Measurements from ENCODE around the gene SLC7A6.

The SLC7A6 gene

GRCh38 chr16:68306633-68307032, 42.3 kb downstream of the SLC7A6 start:
- DNase-seq (no peak), ATAC-seq (replicated peaks) (no peak)
- Mint-ChIP-seq H3K4me3 (no peak overlapping the region), H3K9me3 (no peaks in the 10 kb centered on the region), H3K27ac (no peak overlapping the region), H3K27me3 (no peaks in the 10 kb centered on the region), H3K36me3 (peaks cover 36 to 39% of the 10 kb centered on the region in 2 donors), H3K4me1 (peaks cover 13 to 46% of the 10 kb centered on the region in 2 donors)

- H3K9me3 Mint-ChIP-seq: no peaks in the 10 kb centered on the region
Measured at GRCh38 chr16:68309799-68310198, 45.5 kb downstream of the SLC7A6 start.

GRCh38 chr16:68310437-68310773, 46.1 kb downstream of the SLC7A6 start:
- peak overlapping the region; percentile 97 for H3K27ac Mint-ChIP-seq
- no peaks in the 10 kb centered on the region for H3K9me3 Mint-ChIP-seq
- H3K4me3 Mint-ChIP-seq: peak overlapping the region; percentile 98 to 99
- no peak for ATAC-seq (replicated peaks)
- peaks cover 24% of the 10 kb centered on the region in 2 donors for H3K36me3 Mint-ChIP-seq
- no peaks in the 10 kb centered on the region for H3K27me3 Mint-ChIP-seq
- peaks cover 17 to 39% of the 10 kb centered on the region in 2 donors for H3K4me1 Mint-ChIP-seq
- no peak for DNase-seq

More at GRCh38 chr16:68309799-68310198, 45.5 kb downstream of the SLC7A6 start:
- Mint-ChIP-seq H3K36me3 (peaks cover 21 to 25% of the 10 kb centered on the region in 2 donors), H3K27me3 (no peaks in the 10 kb centered on the region), H3K4me3 (peak overlapping the region; percentile 98 to 99), H3K4me1 (peaks cover 20 to 45% of the 10 kb centered on the region in 2 donors), H3K27ac (peak overlapping the region; percentile 97)
- ATAC-seq (replicated peaks) (no peak), DNase-seq (no peak)

GRCh38 chr16:68310774-68311511, 46.6 kb downstream of the SLC7A6 start, which contains the start of the genes PRMT7 and SLC7A6OS:
TSS of gene PRMT7 (plus strand) at chr16:68311019. CDS start at chr16:68315980, 4,961 bp downstream.
TSS of gene SLC7A6OS (minus strand) at chr16:68310946. CDS start at chr16:68310926, 20 bp downstream.
- peaks cover 17 to 34% of the 10 kb centered on the region in 2 donors for H3K4me1 Mint-ChIP-seq
- peaks cover 24 to 29% of the 10 kb centered on the region in 2 donors for H3K36me3 Mint-ChIP-seq
- peak; percentile 99 to 100 for ATAC-seq (replicated peaks)
- peak; percentile 87 for DNase-seq
- no peaks in the 10 kb centered on the region for H3K9me3 Mint-ChIP-seq
- peak within 1 kb of the TSS; percentile 97 for H3K27ac Mint-ChIP-seq
- H3K4me3 Mint-ChIP-seq: peak within 1 kb of the TSS; percentile 98 to 99
- no peaks in the 10 kb centered on the region for H3K27me3 Mint-ChIP-seq

GRCh38 chr16:68313116-68313515, 48.8 kb downstream of the SLC7A6 start:
- H3K4me3 Mint-ChIP-seq: no peak overlapping the region
- no peak for DNase-seq
- no peaks in the 10 kb centered on the region for H3K9me3 Mint-ChIP-seq
- H3K27me3 Mint-ChIP-seq: no peaks in the 10 kb centered on the region
- peaks cover 17 to 34% of the 10 kb centered on the region in 2 donors for H3K4me1 Mint-ChIP-seq
- ATAC-seq (replicated peaks): no peak
- peaks cover 27 to 33% of the 10 kb centered on the region in 2 donors for H3K36me3 Mint-ChIP-seq
- H3K27ac Mint-ChIP-seq: no peak overlapping the region

GRCh38 chr16:68319185-68319908, 55.0 kb downstream of the SLC7A6 start:
- Mint-ChIP-seq H3K27ac (peak overlapping the region; percentile 86), H3K9me3 (no peaks in the 10 kb centered on the region), H3K36me3 (peaks cover 41 to 46% of the 10 kb centered on the region in 2 donors), H3K4me1 (peaks cover 13 to 15% of the 10 kb centered on the region in 2 donors), H3K4me3 (no peak overlapping the region), H3K27me3 (no peaks in the 10 kb centered on the region)
- ATAC-seq (replicated peaks) (peak; percentile 82 to 100), DNase-seq (peak; percentile 20)

- Mint-ChIP-seq H3K4me1 (peaks cover 9 to 16% of the 10 kb centered on the region in 2 donors), H3K9me3 (no peaks in the 10 kb centered on the region), H3K36me3 (peaks cover 26 to 33% of the 10 kb centered on the region in 2 donors), H3K27me3 (no peaks in the 10 kb centered on the region), H3K4me3 (no peak overlapping the region), H3K27ac (peak overlapping the region; percentile 2)
- ATAC-seq (replicated peaks): no peak
- DNase-seq: no peak
Measured at GRCh38 chr16:68324336-68324735, 60.0 kb downstream of the SLC7A6 start.

- Mint-ChIP-seq H3K27ac (no peak overlapping the region), H3K9me3 (no peaks in the 10 kb centered on the region)
- ATAC-seq (replicated peaks): no peak
Measured at GRCh38 chr16:68324780-68325357, 60.5 kb downstream of the SLC7A6 start.

GRCh38 chr16:68328151-68328859, 64.0 kb downstream of the SLC7A6 start:
- H3K36me3 Mint-ChIP-seq: peaks cover 23 to 37% of the 10 kb centered on the region in 2 donors
- H3K27ac Mint-ChIP-seq: no peak overlapping the region
- peak; percentile 71 for DNase-seq
- H3K27me3 Mint-ChIP-seq: no peaks in the 10 kb centered on the region
- ATAC-seq (replicated peaks): peak; percentile 93 to 94
- H3K9me3 Mint-ChIP-seq: no peaks in the 10 kb centered on the region
- H3K4me3 Mint-ChIP-seq: no peak overlapping the region
- H3K4me1 Mint-ChIP-seq: peaks cover 14 to 24% of the 10 kb centered on the region in 2 donors

More at GRCh38 chr16:68324780-68325357, 60.5 kb downstream of the SLC7A6 start:
- Mint-ChIP-seq H3K27me3 (no peaks in the 10 kb centered on the region), H3K4me1 (peaks cover 7 to 11% of the 10 kb centered on the region in 2 donors), H3K36me3 (peaks cover 23 to 30% of the 10 kb centered on the region in 2 donors), H3K4me3 (no peak overlapping the region)
- no peak for DNase-seq

GRCh38 chr16:68328860-68329390, 64.6 kb downstream of the SLC7A6 start:
- H3K9me3 Mint-ChIP-seq: no peaks in the 10 kb centered on the region
- DNase-seq (no peak), ATAC-seq (replicated peaks) (no peak)
- no peaks in the 10 kb centered on the region for H3K27me3 Mint-ChIP-seq
- no peak overlapping the region for H3K4me3 Mint-ChIP-seq
- H3K4me1 Mint-ChIP-seq: peaks cover 14 to 24% of the 10 kb centered on the region in 2 donors
- no peak overlapping the region for H3K27ac Mint-ChIP-seq
- peaks cover 21 to 34% of the 10 kb centered on the region in 2 donors for H3K36me3 Mint-ChIP-seq

- Mint-ChIP-seq H3K27me3 (no peaks in the 10 kb centered on the region), H3K36me3 (peaks cover 28 to 46% of the 10 kb centered on the region in 2 donors), H3K4me3 (no peak overlapping the region), H3K27ac (peak overlapping the region; percentile 70), H3K4me1 (peaks cover 14 to 24% of the 10 kb centered on the region in 2 donors), H3K9me3 (no peaks in the 10 kb centered on the region)
- DNase-seq (no peak), ATAC-seq (replicated peaks) (no peak)
Measured at GRCh38 chr16:68331879-68332410, 67.6 kb downstream of the SLC7A6 start.

GRCh38 chr16:68332411-68333121, 68.2 kb downstream of the SLC7A6 start:
- Mint-ChIP-seq H3K27me3 (no peaks in the 10 kb centered on the region), H3K4me3 (no peak overlapping the region), H3K27ac (peak overlapping the region; percentile 70), H3K4me1 (peaks cover 14 to 24% of the 10 kb centered on the region in 2 donors), H3K9me3 (no peaks in the 10 kb centered on the region), H3K36me3 (peaks cover 34 to 47% of the 10 kb centered on the region in 2 donors)
- ATAC-seq (replicated peaks): peak; percentile 64 to 69
- DNase-seq: no peak

GRCh38 chr16:68335175-68335574, 70.8 kb downstream of the SLC7A6 start:
- H3K36me3 Mint-ChIP-seq: peaks cover 53 to 64% of the 10 kb centered on the region in 2 donors
- no peak for ATAC-seq (replicated peaks)
- DNase-seq: no peak
- H3K9me3 Mint-ChIP-seq: no peaks in the 10 kb centered on the region
- peak overlapping the region; percentile 56 for H3K27ac Mint-ChIP-seq
- no peaks in the 10 kb centered on the region for H3K27me3 Mint-ChIP-seq
- H3K4me3 Mint-ChIP-seq: no peak overlapping the region
- H3K4me1 Mint-ChIP-seq: peaks cover 9 to 14% of the 10 kb centered on the region in 2 donors
